Embryonic facial prominence (tissue), 1 donor: Measurements from ENCODE around the gene TPRG1.

Experiments
- DNase-seq: peaks from one replicate; pipeline ENCODE4 v3.0.0-alpha.2; 2016; ENCODE audit errors: extremely low spot score

TPRG1 gene

DNA sequence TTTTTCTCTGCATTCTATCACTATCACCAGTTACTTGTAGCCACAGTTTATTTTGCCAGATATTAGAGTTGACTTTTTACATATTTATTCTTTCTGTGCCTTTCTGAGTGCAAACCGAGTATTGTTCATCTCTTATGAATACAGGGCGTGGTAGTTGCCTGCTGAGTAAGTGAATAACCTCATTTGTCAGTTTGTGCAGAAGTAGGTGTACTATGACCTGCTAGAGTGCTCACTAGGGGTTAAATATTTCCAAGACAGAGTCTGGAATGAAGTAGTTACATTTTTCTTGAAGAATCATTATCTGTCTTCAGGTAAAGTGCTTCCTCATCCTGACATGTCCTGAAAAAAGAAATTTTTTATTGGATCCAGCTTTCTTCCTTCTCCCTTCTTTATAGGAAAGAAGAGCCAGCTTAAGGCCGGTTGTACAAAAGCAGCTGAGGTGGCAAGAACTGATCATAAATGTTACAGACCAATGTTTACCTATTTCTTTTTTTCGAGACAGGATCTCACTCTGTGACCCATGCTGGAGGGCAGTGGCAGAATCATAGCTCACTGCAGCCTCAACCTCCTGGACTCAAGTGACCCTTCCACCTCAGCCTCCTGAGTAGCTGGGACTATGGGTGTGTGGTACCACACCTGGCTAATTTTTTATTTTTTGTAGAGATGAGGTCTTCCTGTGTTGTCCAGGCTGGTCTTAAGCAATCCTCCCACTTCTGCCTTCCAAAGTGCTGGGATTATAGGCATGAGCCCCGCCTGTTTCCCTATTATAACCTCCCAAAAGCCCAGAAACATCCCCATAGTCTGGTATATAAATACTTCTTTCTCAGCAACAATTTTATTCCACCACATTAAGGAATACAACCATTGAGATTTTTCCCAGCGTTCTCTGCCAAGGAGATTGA is 182.5 kb downstream of the TPRG1 start:
- DNase-seq = no peak

DNA sequence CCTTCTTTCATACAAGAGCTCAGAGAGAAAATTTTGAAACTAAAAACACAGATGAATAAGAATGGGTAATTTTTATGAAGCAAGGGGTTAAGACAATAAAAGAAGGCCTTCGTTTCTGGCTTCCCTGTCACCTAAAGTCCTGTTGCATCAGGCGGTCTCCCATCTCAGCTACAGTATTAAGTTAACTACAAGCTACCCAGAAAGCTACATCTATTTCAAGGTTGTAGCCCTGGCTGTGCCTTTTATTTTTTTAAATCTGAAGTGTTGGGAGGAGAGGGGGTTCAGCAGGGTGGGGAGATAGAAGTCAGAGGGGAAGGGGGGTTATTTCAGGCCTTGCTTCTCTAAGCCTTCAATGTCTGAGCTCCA is 183.3 kb downstream of the TPRG1 start:
- DNase-seq = no peak

GRCh38 chr3:189355481-189356201 is 183.9 kb downstream of the TPRG1 start:
- no peak for DNase-seq

GRCh38 chr3:189360291-189360690 is 188.5 kb downstream of the TPRG1 start:
- no peak for DNase-seq

DNA sequence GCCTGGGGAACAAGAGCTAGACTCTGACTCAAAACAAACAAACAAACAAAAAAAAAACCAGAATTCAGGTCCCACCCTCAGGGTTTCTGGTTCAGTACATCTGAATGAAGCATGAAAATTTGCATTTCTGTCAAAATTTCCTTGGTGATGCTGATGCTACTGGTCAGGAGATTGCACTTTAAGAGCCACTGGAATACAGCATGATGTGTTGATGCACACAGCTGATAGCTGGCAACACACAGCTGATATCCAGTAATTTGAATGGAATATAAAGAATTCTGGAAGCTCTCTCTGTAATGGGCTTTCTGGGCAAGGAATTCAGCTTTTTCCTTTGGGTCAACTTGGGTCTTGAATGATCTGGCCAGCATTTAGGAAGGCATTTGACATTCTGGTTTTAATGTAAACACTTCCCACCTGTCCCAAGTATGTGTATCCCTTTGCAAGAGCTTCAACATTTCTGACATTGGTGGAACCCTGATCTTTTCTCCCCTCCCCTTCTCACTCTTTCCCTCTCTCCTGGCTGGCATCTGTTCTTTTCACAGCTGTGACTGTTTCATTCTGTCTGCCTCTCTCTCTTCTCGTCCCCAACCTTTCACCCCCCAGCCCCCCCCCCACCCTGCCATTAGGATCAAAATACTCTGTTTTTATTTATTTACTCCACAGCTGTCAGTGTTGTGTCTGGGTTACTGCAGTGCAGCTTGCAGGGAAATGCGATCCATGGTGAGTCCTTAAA is 189.5 kb downstream of the TPRG1 start:
- no peak for DNase-seq

DNA sequence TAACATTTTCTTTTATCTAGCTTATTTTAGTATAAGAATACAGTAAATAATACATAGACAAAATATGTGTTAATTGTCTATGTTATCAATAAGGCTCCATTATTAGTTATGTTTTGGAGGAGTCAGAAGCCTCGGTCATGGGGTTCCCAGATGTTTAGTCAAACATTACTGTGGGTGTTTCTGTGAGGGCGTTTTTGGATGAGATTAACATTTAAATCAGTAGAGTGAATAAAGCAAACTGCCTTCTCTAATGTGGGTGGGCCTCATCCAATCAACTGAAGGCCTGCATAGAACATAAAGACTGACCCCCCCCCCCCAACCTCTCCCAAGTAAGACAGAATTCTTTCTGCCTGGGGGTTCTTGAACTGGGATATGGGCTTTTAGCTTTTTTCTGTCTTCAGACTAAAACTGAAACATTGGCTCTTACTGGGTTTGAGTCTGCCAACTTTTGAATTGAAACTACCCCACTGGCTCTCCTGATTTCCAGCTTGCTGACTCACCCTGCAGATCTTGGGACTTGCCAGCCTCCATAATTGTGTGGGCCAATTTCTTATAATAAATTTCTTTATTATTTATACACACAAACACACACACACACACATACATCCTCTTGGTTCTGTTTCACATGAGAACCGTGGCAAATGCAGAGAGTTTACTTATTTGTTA is 192.0 kb downstream of the TPRG1 start:
- no peak for DNase-seq

DNA sequence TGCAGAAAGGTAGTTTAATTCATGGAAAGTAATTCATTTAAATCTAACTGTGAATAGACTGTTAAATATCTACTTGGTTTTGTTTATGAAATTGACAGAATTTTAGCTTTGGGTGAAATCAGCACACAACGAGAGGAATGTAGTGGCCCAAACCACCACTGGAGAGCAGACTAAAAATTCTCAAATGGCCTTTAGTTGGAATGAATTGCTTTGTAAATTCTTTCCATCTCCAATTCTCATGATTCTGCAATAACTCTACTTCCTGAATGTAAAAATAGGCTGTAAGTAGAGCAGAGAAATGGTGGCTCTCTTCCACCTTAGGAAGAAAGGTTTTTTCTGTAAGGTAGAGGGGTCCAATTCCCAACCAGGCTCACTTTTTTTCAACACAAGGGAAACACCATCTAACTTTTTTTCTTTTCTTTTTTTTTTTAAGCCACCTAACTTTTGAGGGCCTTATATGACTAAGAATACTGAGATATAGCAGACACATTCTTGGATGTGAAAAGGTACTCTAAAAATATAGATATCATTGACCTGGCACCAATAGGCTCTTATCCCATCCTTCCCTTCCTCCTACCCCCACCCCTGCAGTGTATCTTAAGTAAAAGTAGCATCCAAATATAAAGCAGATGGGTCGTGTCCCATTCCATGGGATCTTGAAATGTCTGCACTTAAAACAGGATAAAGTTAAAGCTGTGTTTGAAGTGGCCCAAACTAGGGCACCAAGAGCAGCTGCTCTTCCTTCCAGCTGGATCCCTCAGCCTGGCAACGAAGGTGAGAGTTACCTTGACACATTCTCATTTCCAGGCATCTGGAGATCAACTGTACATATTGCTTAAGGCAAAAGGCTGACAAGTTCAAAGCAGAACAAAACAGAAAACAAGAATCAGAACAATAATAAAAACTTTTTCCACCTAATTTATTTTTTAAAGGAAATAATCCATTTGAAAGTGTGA is 194.1 kb downstream of the TPRG1 start:
- no peak for DNase-seq

DNA sequence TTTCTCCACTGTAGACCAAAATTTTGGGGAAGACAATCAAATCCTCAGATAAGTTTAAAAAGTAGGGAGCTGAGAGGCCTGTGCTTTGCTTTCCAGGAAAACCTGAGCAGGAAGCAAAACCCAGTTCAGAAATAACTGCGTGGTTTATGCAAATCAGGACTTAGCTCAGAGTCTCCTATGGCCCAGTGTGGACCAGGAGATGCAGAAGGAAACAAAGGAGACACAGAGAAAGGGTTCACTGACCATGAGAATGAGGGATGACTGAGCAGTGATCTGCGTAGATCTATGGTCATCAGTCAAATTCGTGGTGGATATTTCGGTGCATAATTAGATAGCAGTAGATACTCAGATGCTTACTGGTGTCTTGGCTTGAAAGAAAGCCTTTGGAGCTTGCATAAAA is 196.6 kb downstream of the TPRG1 start:
- DNase-seq = no peak

DNA sequence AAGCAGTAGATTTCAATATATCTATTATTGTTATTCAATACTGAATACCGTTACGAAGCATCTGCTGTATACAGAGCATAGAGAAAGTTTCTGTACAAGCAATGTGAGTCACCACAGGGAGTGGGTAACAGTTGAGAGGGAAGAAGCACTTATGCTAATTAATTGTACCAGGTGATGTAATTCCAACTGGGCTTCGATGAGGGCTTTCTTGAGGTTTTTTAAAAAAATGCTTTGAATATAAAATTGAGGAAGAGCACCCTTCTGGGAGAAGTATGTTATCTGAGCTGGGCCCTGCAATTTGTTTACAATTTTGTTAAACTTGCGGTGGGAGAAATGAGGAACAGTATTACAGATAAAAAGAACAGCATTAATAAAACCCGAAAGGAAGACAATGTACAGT is 197.9 kb downstream of the TPRG1 start:
- DNase-seq = no peak

DNA sequence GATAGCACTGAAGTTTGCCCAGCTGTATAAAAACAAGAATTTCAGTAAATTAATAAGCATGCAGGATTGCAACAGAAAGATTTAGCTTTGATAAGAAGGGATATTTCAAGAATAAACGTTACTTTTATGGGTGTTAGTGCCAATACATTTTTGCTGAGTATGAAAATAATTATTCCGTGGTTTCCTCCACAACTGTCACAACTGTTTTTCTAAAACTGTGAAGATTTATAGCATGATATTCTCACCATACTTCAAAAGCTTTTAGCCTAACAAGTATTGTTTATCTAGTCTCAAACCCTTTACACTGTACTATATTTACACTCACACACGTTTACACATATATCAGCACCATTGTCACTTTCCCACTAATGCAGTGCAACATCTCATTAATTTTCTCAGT is 200.5 kb downstream of the TPRG1 start:
- no peak for DNase-seq
